A673 (cell line): ENCODE data around the gene MMP24.

Experiments used
- CTCF ChIP-seq: fragments of 300-800, 200-600 bp; sonication (generic); conservative IDR thresholded peaks from 2 replicates; pipeline ENCODE4 v1.5.1; 2017; ENCODE audit warnings: low read depth, mild to moderate bottlenecking, antibody characterized with exemption, low read length, moderate library complexity, mixed read lengths
- EZH2 ChIP-seq: fragments of 200-600 bp; sonication (generic); IDR thresholded peaks from 2 replicates; pipeline ENCODE4 v1.6.1; 2017; ENCODE audit warnings: borderline replicate concordance, low read depth, mild to moderate bottlenecking, mixed read lengths, antibody characterized with exemption, low read length; ENCODE audit not compliant: poor library complexity, severe bottlenecking

- no peak for TF ChIP-seq CTCF
- no peak for TF ChIP-seq EZH2
Measured at GRCh38 chr20:35286077-35286898, 59.8 kb downstream of the MMP24 start.
